GM08714 (cell line): Measurements from ENCODE around the gene FGF19.
"Not testable (repeated sequence)": the region's sequence is repeated elsewhere in the genome, so short reads cannot be mapped to it uniquely, and the experiment has no call there.

ENCODE experiments used
- H3K4me3 ChIP-seq: fragments of 200-500 bp; sonication (Bioruptor generic); 2 replicates; pipeline ENCODE4 v1.5.1; 2014; ENCODE audit warnings: mild to moderate bottlenecking, low read length, inconsistent platforms
- ZNF274 ChIP-seq: IDR thresholded peaks from 2 replicates; pipeline ENCODE4 v1.6.1; 2012; ENCODE audit warnings: mild to moderate bottlenecking, low read depth, low read length

Gene FGF19

GRCh38 chr11:69695581-69695980, 8.2 kb downstream of the FGF19 start:
- no peak overlapping the region for H3K4me3 ChIP-seq
- no peak for TF ChIP-seq ZNF274

GRCh38 chr11:69694781-69695180, 9.0 kb downstream of the FGF19 start:
- no peak for TF ChIP-seq ZNF274
- no peak overlapping the region for H3K4me3 ChIP-seq

GRCh38 chr11:69692422-69692821, 11.4 kb downstream of the FGF19 start:
- H3K4me3 ChIP-seq, result no peak overlapping the region
- TF ChIP-seq ZNF274, result no peak

- H3K4me3 ChIP-seq, result no peak overlapping the region
- TF ChIP-seq ZNF274, result no peak
Observed at GRCh38 chr11:69691463-69691862, 12.4 kb downstream of the FGF19 start.

- H3K4me3 ChIP-seq, result no peak overlapping the region
- TF ChIP-seq ZNF274, result no peak
Observed at GRCh38 chr11:69689484-69690319, 14.1 kb downstream of the FGF19 start.

- H3K4me3 ChIP-seq, result not testable (repeated sequence)
Observed at GRCh38 chr11:69687969-69688771, 15.7 kb downstream of the FGF19 start.

GRCh38 chr11:69686856-69687255, 17.0 kb downstream of the FGF19 start:
- H3K4me3 ChIP-seq, result no peak overlapping the region
- no peak for TF ChIP-seq ZNF274

GRCh38 chr11:69686452-69686851, 17.4 kb downstream of the FGF19 start:
- no peak for TF ChIP-seq ZNF274

GRCh38 chr11:69685348-69685747, 18.5 kb downstream of the FGF19 start:
- TF ChIP-seq ZNF274, result no peak
- H3K4me3 ChIP-seq, result no peak overlapping the region

More at GRCh38 chr11:69686452-69686851, 17.4 kb downstream of the FGF19 start:
- H3K4me3 ChIP-seq, result no peak overlapping the region

GRCh38 chr11:69684651-69685050, 19.2 kb downstream of the FGF19 start:
- no peak for TF ChIP-seq ZNF274
- no peak overlapping the region for H3K4me3 ChIP-seq

GRCh38 chr11:69683764-69684333, 20.0 kb downstream of the FGF19 start:
- TF ChIP-seq ZNF274, result no peak
- H3K4me3 ChIP-seq, result no peak overlapping the region

GRCh38 chr11:69682681-69683326, 21.0 kb downstream of the FGF19 start:
- no peak for TF ChIP-seq ZNF274
- H3K4me3 ChIP-seq, result no peak overlapping the region

- no peak overlapping the region for H3K4me3 ChIP-seq
- TF ChIP-seq ZNF274, result no peak
Observed at GRCh38 chr11:69682221-69682620, 21.6 kb downstream of the FGF19 start.

- TF ChIP-seq ZNF274, result no peak
- no peak overlapping the region for H3K4me3 ChIP-seq
Observed at GRCh38 chr11:69680688-69681087, 23.1 kb downstream of the FGF19 start.
